ENCODE measurements around the gene NPR1.

DNA sequence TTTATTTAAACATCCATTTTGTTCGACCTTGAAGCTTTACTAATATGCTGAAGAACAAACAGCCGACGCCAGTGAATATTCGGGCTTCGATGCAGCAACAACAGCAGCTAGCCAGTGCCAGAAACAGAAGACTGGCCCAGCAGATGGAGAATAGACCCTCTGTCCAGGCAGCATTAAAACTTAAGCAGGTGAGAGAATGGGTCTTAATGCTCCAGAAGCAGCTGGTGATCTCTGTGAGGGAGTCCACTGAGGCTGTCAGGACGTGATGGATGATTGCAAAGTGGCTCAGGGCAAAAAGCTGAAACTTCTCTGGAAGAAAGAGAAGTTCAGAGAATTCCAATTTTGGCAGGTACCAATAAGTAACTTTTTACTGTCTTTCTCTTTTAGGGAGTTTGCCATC is 40.2 kb upstream of the NPR1 start:
- TF ChIP-seq ARNT (IDR thresholded peaks at IDR 0.05) (no peak), CTBP1 (IDR thresholded peaks at IDR 0.05; ENCODE audit: borderline replicate concordance) (no peak), FOXK2 (IDR thresholded peaks at IDR 0.05) (no peak), SUZ12 (IDR thresholded peaks at IDR 0.05) (no peak), SP1 (IDR thresholded peaks at IDR 0.05) (no peak), BHLHE40 (IDR thresholded peaks at IDR 0.05; ENCODE audit: borderline replicate concordance) (no peak), TARDBP (IDR thresholded peaks at IDR 0.05) (no peak), ELF4 (IDR thresholded peaks at IDR 0.05) (no peak), FOXA1 (IDR thresholded peaks at IDR 0.05) (no peak), FOXM1 (IDR thresholded peaks at IDR 0.05; ENCODE audit: borderline replicate concordance) (no peak), LEF1 (IDR thresholded peaks at IDR 0.05; ENCODE audit: borderline replicate concordance) (no peak), ZNF384 (IDR thresholded peaks at IDR 0.05) (no peak)

Data from HEK293T (cell line).